Measurements from ENCODE around the gene C6orf132.

- TF ChIP-seq TARDBP (IDR thresholded peaks at IDR 0.05) = no peak
- TF ChIP-seq FOXM1 (IDR thresholded peaks at IDR 0.05; ENCODE audit: borderline replicate concordance) = no peak
- TF ChIP-seq SUZ12 (IDR thresholded peaks at IDR 0.05) = no peak
- no peak for TF ChIP-seq NFRKB (IDR thresholded peaks at IDR 0.05)
- no peak for TF ChIP-seq FOXA1 (IDR thresholded peaks at IDR 0.05)
- TF ChIP-seq PKNOX1 (IDR thresholded peaks at IDR 0.05) = no peak
- no peak for TF ChIP-seq ZNF384 (IDR thresholded peaks at IDR 0.05)
- no peak for TF ChIP-seq SP1 (IDR thresholded peaks at IDR 0.05)
- TF ChIP-seq CTBP1 (IDR thresholded peaks at IDR 0.05; ENCODE audit: borderline replicate concordance) = no peak
- no peak for TF ChIP-seq L3MBTL2 (conservative IDR thresholded peaks at IDR 0.05)
These were observed 62.4 kb downstream of the C6orf132 start for GRCh38 chr6:42079941-42080464.

Data from HEK293T (cell line).